Right renal cortex interstitium (tissue), 3 donors: Measurements from ENCODE around the gene VWDE. TPM values are rescaled to one million over a fixed set of nuclear protein-coding genes. Genes with fewer than 3 reads are reported as not detected.
"Not testable (repeated sequence)": the region's sequence is repeated elsewhere in the genome, so short reads cannot be mapped to it uniquely, and the experiment has no call there.

Experiments used
- DNase-seq, 3 donors: peaks; one replicate each; pipeline ENCODE4 v3.0.0-alpha.2; 2013; ENCODE audit warnings: low read depth in 3 of 3, low spot score in 2 of 3
- polyA plus RNA-seq, 3 donors: library from polyadenylated mRNA; unstranded; fragments of 120-200 nt; gene quantifications; one replicate each; pipeline ENCODE4 v1.2.1, GENCODE V29; 2013; ENCODE audit not compliant: insufficient read length in 3 of 3

VWDE gene
- polyA plus RNA-seq, 3 donors = 3.1 to 5.1 (median 3.8) TPM

GRCh38 chr7:12402365-12402725, 1.3 kb downstream of the VWDE start:
- no peak for DNase-seq

- DNase-seq = no peak
These were observed 1.9 kb downstream of the VWDE start for GRCh38 chr7:12401538-12402364.

GRCh38 chr7:12398186-12398585, 5.5 kb downstream of the VWDE start:
- DNase-seq = no peak

GRCh38 chr7:12397671-12398070, 6.0 kb downstream of the VWDE start:
- DNase-seq = no peak

- not testable (repeated sequence) for DNase-seq
These were observed 7.0 kb downstream of the VWDE start for GRCh38 chr7:12396670-12397069.

GRCh38 chr7:12391922-12392615, 11.6 kb downstream of the VWDE start:
- no peak for DNase-seq

GRCh38 chr7:12389089-12389700, 14.5 kb downstream of the VWDE start:
- peak in 2 of 3 donors; percentile 19 for DNase-seq

- no peak for DNase-seq
These were observed 17.3 kb downstream of the VWDE start for GRCh38 chr7:12386313-12386740.

GRCh38 chr7:12385364-12385786, 18.3 kb downstream of the VWDE start:
- no peak for DNase-seq

- no peak for DNase-seq
These were observed 20.3 kb downstream of the VWDE start for GRCh38 chr7:12383377-12383776.

- no peak for DNase-seq
These were observed 25.3 kb downstream of the VWDE start for GRCh38 chr7:12378389-12378788.

- DNase-seq = no peak
These were observed 26.3 kb downstream of the VWDE start for GRCh38 chr7:12377406-12377805.

GRCh38 chr7:12373580-12374263, 29.9 kb downstream of the VWDE start:
- no peak for DNase-seq

GRCh38 chr7:12370249-12370648, 33.4 kb downstream of the VWDE start:
- no peak for DNase-seq

GRCh38 chr7:12369756-12370155, 33.9 kb downstream of the VWDE start:
- no peak for DNase-seq

GRCh38 chr7:12369072-12369471, 34.6 kb downstream of the VWDE start:
- no peak for DNase-seq

GRCh38 chr7:12360948-12361347, 42.7 kb downstream of the VWDE start:
- no peak for DNase-seq

- no peak for DNase-seq
These were observed 45.0 kb downstream of the VWDE start for GRCh38 chr7:12358694-12359093.

- no peak for DNase-seq
These were observed 46.2 kb downstream of the VWDE start for GRCh38 chr7:12357508-12357907.

GRCh38 chr7:12351843-12352242, 51.8 kb downstream of the VWDE start:
- no peak for DNase-seq

- no peak for DNase-seq
These were observed 52.7 kb downstream of the VWDE start for GRCh38 chr7:12350971-12351370.
